Measurements from ENCODE around the gene KSR2.

GRCh38 chr12:117981267-117981666 is 12.5 kb upstream of the KSR2 start:
- TF ChIP-seq CTCF (IDR thresholded peaks at IDR 0.05; ENCODE audit: low read depth, low read length) (no peak), EZH2phosphoT487 (IDR thresholded peaks at IDR 0.05; ENCODE audit: low read depth) (no peak)

Measured in OCI-LY3 (cell line).